ENCODE data around the gene MTG2. TPM values are rescaled to one million over a fixed set of nuclear protein-coding genes. Genes with fewer than 3 reads are reported as not detected.

Gene MTG2
- total and polyA plus RNA-seq, 4 donors: 18.3 to 35.5 (median 28.5) TPM

GRCh38 chr20:62167474-62167873 is 15.4 kb upstream of the MTG2 start:
- TF ChIP-seq CTCF (IDR thresholded peaks at IDR 0.05; ENCODE audit: control extremely low read depth, extremely low read depth): no peak
- no peak overlapping the region for H3K9ac ChIP-seq (ENCODE audit: insufficient read depth in 1 of 2, low read length in 2 of 2)
- no peak overlapping the region for H3K27ac ChIP-seq (ENCODE audit: low read depth in 1 of 2, low read length in 1 of 2)
- no peak for ATAC-seq (ENCODE audit: insufficient read depth, low FRiP score)
- peaks cover 5 to 55% (median 18%) of the 10 kb centered on the region in 4 donors for H3K36me3 ChIP-seq (ENCODE audit: control insufficient read depth in 4 of 4, insufficient read depth in 4 of 4, low read length in 4 of 4)
- no peak overlapping the region for H3K4me3 ChIP-seq
- WGBS, 2 donors: 80 to 88% methylated on average over 6 of the region's 6 CpGs
- no peaks in the 10 kb centered on the region for H3K4me1 ChIP-seq (ENCODE audit: control insufficient read depth in 5 of 5, insufficient read depth in 5 of 5, low read length in 5 of 5)
- H3K27me3 ChIP-seq (ENCODE audit: control insufficient read depth in 3 of 3, insufficient read depth in 3 of 3, low read length in 2 of 3): no peaks in the 10 kb centered on the region
- no peaks in the 10 kb centered on the region for H3K9me3 ChIP-seq (ENCODE audit: control insufficient read depth in 4 of 4, insufficient read depth in 3 of 4, low read length in 3 of 4)
- no peak for DNase-seq

GRCh38 chr20:62168061-62168460 is 14.8 kb upstream of the MTG2 start:
- 89 to 96% methylated on average over 4 of the region's 4 CpGs for WGBS, 2 donors
- peaks cover 5 to 56% (median 17%) of the 10 kb centered on the region in 4 donors for H3K36me3 ChIP-seq (ENCODE audit: control insufficient read depth in 4 of 4, insufficient read depth in 4 of 4, low read length in 4 of 4)

GRCh38 chr20:62168890-62169435 is 13.9 kb upstream of the MTG2 start:
- Histone ChIP-seq H3K27me3 (ENCODE audit: control insufficient read depth in 3 of 3, insufficient read depth in 3 of 3, low read length in 2 of 3) (no peaks in the 10 kb centered on the region), H3K4me3 (no peak overlapping the region), H3K9me3 (ENCODE audit: control insufficient read depth in 4 of 4, insufficient read depth in 3 of 4, low read length in 3 of 4) (no peaks in the 10 kb centered on the region), H3K27ac (ENCODE audit: low read depth in 1 of 2, low read length in 1 of 2) (no peak overlapping the region), H3K9ac (ENCODE audit: insufficient read depth in 1 of 2, low read length in 2 of 2) (no peak overlapping the region), H3K36me3 (ENCODE audit: control insufficient read depth in 4 of 4, insufficient read depth in 4 of 4, low read length in 4 of 4) (peaks cover 5 to 48% (median 17%) of the 10 kb centered on the region in 4 donors), H3K4me1 (ENCODE audit: control insufficient read depth in 5 of 5, insufficient read depth in 5 of 5, low read length in 5 of 5) (no peaks in the 10 kb centered on the region)
- DNase-seq (no peak), ATAC-seq (ENCODE audit: insufficient read depth, low FRiP score) (no peak)
- TF ChIP-seq CTCF (IDR thresholded peaks at IDR 0.05; ENCODE audit: control extremely low read depth, extremely low read depth): no peak
- 95 to 98% methylated on average over 23 of the region's 23 CpGs for WGBS, 2 donors

More at GRCh38 chr20:62168061-62168460, 14.8 kb upstream of the MTG2 start:
- ATAC-seq (ENCODE audit: insufficient read depth, low FRiP score): no peak
- Histone ChIP-seq H3K9ac (ENCODE audit: insufficient read depth in 1 of 2, low read length in 2 of 2) (no peak overlapping the region), H3K4me3 (no peak overlapping the region), H3K27ac (ENCODE audit: low read depth in 1 of 2, low read length in 1 of 2) (no peak overlapping the region), H3K9me3 (ENCODE audit: control insufficient read depth in 4 of 4, insufficient read depth in 3 of 4, low read length in 3 of 4) (no peaks in the 10 kb centered on the region), H3K27me3 (ENCODE audit: control insufficient read depth in 3 of 3, insufficient read depth in 3 of 3, low read length in 2 of 3) (no peaks in the 10 kb centered on the region), H3K4me1 (ENCODE audit: control insufficient read depth in 5 of 5, insufficient read depth in 5 of 5, low read length in 5 of 5) (no peaks in the 10 kb centered on the region)
- TF ChIP-seq CTCF (IDR thresholded peaks at IDR 0.05; ENCODE audit: control extremely low read depth, extremely low read depth): no peak
- DNase-seq: no peak

- no peak overlapping the region for H3K27ac ChIP-seq (ENCODE audit: low read depth in 1 of 2, low read length in 1 of 2)
- no peaks in the 10 kb centered on the region for H3K9me3 ChIP-seq (ENCODE audit: control insufficient read depth in 4 of 4, insufficient read depth in 3 of 4, low read length in 3 of 4)
- no peaks in the 10 kb centered on the region for H3K4me1 ChIP-seq (ENCODE audit: control insufficient read depth in 5 of 5, insufficient read depth in 5 of 5, low read length in 5 of 5)
- ATAC-seq (ENCODE audit: insufficient read depth, low FRiP score) (no peak), DNase-seq (no peak)
- H3K27me3 ChIP-seq (ENCODE audit: control insufficient read depth in 3 of 3, insufficient read depth in 3 of 3, low read length in 2 of 3): no peaks in the 10 kb centered on the region
- no peak overlapping the region for H3K9ac ChIP-seq (ENCODE audit: insufficient read depth in 1 of 2, low read length in 2 of 2)
- H3K4me3 ChIP-seq: no peak overlapping the region
- peaks cover 5 to 46% (median 15%) of the 10 kb centered on the region in 4 donors for H3K36me3 ChIP-seq (ENCODE audit: control insufficient read depth in 4 of 4, insufficient read depth in 4 of 4, low read length in 4 of 4)
- no peak for TF ChIP-seq CTCF (IDR thresholded peaks at IDR 0.05; ENCODE audit: control extremely low read depth, extremely low read depth)
- 96 to 97% methylated on average over 9 of the region's 9 CpGs for WGBS, 2 donors
These were observed 12.3 kb upstream of the MTG2 start for GRCh38 chr20:62170536-62170935.

Measured in lung (tissue), 12 donors.